ENCODE results near the gene ANXA4. TPM values are rescaled to one million over a fixed set of nuclear protein-coding genes. Genes with fewer than 3 reads are reported as not detected.
"Not testable (repeated sequence)": the region's sequence is repeated elsewhere in the genome, so short reads cannot be mapped to it uniquely, and the experiment has no call there.

Gene ANXA4
- polyA plus RNA-seq, 10 donors, result 24.4 to 40.2 (median 29.1) TPM

GRCh38 chr2:69745035-69745434 is 3.1 kb downstream of the ANXA4 start:
- DNase-seq, result no peak

DNA sequence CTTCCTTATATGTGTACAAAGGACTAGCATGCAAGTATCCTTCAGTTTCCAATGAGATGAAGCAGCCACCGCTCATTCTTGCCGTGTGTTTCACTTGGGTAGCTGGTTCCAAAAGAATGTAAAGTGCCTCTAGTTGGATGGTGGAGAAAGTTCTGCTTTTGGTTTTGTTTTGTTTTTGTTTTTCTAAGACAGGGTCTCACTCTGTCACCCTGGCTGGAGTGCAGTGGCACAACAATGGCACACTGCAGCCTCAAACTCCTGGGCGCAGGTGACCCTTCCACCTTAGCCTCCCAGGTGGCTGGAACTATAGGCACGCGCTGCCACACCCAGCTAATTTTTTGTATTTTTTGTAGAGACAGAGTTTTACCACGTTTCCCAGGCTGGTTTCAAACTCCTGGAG is 8.3 kb downstream of the ANXA4 start:
- no peak for DNase-seq

- no peak for DNase-seq
These were observed 11.9 kb downstream of the ANXA4 start for GRCh38 chr2:69753659-69754363.

- DNase-seq, result no peak
These were observed 12.7 kb downstream of the ANXA4 start for GRCh38 chr2:69754633-69755032.

DNA sequence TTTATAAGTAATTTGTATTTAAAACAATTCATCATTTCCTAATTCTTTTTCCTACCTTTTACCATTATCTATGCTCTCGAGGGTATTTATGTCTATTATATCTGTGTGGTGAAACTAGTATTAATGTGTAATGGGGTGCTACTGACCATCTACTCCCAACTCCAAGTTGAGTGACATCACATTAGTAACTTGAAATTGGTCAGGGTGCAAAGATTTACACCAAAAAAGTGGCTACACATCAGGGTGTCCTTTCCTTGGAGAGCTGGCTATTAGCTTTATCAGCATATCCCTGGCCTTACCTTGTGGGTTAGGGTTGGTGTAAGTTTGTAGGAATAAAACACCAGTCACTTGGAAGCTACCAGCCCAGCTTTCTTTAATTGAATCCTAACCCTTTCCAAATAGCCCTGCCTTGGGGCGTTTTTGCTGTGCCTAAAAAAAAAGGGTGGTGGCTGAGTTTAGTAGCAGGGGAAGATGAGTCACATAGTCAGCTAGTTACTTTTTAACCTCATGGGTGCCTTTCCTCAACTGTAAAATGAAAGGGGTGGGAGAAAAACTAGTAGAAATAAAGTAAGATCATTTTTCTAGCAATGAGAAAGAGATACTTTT is 14.0 kb downstream of the ANXA4 start:
- no peak for DNase-seq

GRCh38 chr2:69762025-69762424 is 20.1 kb downstream of the ANXA4 start:
- DNase-seq, result no peak

- peak in 2 of 3 donors; percentile 34 to 67 for DNase-seq
These were observed 20.9 kb downstream of the ANXA4 start for GRCh38 chr2:69762513-69763494.

GRCh38 chr2:69763831-69764230 is 21.9 kb downstream of the ANXA4 start:
- DNase-seq, result not testable (repeated sequence)

GRCh38 chr2:69764286-69765095 is 22.6 kb downstream of the ANXA4 start:
- DNase-seq, result no peak

GRCh38 chr2:69765096-69765380 is 23.1 kb downstream of the ANXA4 start:
- DNase-seq, result no peak

GRCh38 chr2:69766014-69766413 is 24.1 kb downstream of the ANXA4 start:
- DNase-seq, result no peak

GRCh38 chr2:69767034-69767433 is 25.1 kb downstream of the ANXA4 start:
- DNase-seq, result no peak

GRCh38 chr2:69768235-69768634 is 26.3 kb downstream of the ANXA4 start:
- DNase-seq, result no peak

- no peak for DNase-seq
These were observed 26.9 kb downstream of the ANXA4 start for GRCh38 chr2:69768789-69769188.

GRCh38 chr2:69769272-69769671 is 27.3 kb downstream of the ANXA4 start:
- DNase-seq, result no peak

DNA sequence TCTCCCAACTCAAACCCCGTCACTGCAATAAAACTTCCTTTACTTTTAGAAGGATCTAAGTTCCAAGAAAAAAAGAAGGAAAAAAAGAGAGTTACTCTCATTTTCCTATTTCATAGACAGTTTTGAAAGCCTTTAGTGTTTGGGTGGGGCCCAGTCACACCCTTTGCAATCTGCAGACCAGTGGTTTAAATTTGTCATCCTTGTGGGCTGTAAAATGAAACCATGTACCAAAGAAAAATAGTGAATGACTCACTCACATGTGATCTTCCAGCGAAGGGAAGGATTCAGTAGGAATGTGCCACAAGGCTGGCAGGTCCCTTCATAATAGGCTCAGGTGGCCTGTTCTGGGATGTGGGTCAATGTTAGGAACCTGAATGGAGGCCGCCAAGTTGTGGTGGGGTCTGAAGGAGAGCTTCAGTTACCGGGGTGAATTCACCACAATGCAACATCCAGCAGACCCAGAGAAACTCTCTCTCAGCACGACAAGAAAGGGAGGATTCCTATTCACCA is 28.3 kb downstream of the ANXA4 start:
- peak in 2 of 3 donors; percentile 46 to 64 for DNase-seq

DNA sequence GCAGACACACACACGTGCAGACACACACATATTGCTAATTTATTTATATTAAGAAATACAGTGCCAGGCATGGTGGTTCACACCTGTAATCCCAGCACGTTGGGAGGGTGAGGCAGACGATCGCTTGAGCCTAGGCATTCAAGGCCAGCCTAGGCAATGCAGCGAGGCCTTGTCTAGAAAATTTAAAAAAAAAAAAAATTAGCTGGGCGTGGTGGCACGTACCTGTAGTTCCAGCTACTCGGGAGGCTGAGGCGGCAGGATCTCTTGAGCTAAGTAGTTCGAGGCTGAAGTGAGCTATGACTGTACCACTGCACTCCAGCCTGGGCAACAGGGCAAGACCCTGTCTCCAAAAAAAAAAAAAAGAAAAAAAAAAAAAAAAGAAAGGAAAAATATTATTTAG is 28.8 kb downstream of the ANXA4 start:
- no peak for DNase-seq

DNA sequence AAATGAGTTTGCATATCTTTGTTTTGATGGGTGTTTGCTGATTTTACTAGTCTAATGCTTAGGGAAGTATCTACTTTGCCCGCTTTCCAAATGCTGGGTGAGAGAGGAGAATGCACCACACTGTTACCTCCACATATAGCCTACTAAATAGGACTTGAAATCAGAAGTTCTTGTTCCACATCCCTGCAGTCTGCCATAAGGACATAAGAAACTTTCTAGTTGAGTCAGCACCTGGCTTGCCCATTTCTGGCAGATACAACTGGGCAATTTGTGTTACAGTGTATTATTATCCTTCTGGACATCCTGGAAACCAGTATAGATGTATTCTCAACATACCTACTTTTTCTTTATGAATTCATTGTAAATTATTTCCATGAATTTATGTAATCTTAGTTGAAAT is 29.5 kb downstream of the ANXA4 start:
- no peak for DNase-seq

DNA sequence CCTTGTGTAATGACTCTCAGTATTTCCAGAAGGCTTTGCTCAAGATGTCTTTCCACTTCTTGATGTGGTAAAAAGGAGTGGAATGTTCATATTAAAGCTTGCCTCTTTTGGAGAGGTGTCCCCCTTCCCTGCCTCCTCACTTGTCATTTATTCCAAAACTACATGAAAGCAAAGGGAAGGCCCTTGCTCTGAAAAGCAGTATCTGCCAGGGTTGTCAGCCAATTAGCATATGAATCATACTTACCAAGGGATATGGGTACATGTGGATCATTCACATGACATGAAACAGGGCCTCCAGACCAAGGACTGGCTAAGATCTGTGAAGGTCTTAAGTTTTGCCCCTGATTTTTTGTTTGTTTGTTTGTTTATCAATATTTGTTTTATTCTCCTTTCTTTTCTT is 31.3 kb downstream of the ANXA4 start:
- DNase-seq, result no peak

DNA sequence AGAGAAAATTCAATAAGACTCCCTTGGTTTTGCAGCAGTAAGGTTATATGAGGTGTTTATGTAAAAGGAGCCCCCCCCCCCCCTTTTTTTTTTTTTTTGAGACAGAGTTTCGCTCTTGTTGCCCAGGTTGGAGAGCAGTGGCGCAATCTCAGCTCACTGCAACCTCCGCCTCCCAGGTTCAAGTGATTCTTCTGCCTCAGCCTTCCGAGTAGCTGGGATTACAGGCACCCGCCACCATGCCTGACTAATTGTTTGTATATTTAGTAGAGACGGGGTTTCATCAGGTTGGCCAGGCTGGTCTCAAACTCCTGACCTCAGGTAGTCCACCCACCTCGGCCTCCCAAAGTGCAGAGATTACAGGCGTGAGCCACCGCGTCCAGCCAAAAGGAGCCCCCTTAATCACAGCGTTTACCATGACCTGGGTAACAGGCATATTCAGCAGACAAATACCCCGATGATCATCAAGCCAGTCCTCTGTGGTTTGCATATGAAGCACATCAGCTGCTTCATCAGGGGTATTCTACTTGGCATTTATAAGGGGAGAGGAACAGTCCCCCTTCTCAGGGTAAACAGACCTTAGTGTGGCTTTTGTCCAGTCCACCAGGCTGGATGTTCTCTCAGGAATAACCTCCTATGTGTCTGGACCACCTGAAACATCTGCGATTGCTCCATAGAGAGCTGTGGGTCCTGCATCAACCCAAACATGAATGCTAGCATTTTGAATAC is 32.5 kb downstream of the ANXA4 start:
- not testable (repeated sequence) for DNase-seq

Measured in muscle of back (tissue), 11 donors.